ENCODE measurements around the gene COL5A2.

- TF ChIP-seq, protein P1, sequence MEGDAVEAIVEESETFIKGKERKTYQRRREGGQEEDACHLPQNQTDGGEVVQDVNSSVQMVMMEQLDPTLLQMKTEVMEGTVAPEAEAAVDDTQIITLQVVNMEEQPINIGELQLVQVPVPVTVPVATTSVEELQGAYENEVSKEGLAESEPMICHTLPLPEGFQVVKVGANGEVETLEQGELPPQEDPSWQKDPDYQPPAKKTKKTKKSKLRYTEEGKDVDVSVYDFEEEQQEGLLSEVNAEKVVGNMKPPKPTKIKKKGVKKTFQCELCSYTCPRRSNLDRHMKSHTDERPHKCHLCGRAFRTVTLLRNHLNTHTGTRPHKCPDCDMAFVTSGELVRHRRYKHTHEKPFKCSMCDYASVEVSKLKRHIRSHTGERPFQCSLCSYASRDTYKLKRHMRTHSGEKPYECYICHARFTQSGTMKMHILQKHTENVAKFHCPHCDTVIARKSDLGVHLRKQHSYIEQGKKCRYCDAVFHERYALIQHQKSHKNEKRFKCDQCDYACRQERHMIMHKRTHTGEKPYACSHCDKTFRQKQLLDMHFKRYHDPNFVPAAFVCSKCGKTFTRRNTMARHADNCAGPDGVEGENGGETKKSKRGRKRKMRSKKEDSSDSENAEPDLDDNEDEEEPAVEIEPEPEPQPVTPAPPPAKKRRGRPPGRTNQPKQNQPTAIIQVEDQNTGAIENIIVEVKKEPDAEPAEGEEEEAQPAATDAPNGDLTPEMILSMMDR (IDR thresholded peaks at IDR 0.05; ENCODE audit: low read depth, low read length): no peak
- no peak for TF ChIP-seq EZH2phosphoT487 (IDR thresholded peaks at IDR 0.05; ENCODE audit: low read depth)
Observed at GRCh38 chr2:188984680-188985079, 194.9 kb downstream of the COL5A2 start.
